NOMO-1 (cell line): ENCODE data around the gene FREM1.

Experiments used
- DNase-seq, 2 experiments: peaks; one replicate each; lab custom pipeline; 2025; ENCODE audit not compliant: unreplicated experiment in 2 of 2; lab: John Stamatoyannopoulos, UW

Gene FREM1

GRCh38 chr9:14913366-14913765, 3.1 kb upstream of the FREM1 start:
- DNase-seq, result no peak

GRCh38 chr9:14912859-14913258, 2.6 kb upstream of the FREM1 start:
- DNase-seq, result no peak

- no peak for DNase-seq
Observed at GRCh38 chr9:14911046-14911445, 818 bp upstream of the FREM1 start.

- no peak for DNase-seq
Observed at GRCh38 chr9:14909601-14909960, 647 bp downstream of the FREM1 start.

- no peak for DNase-seq
Observed at GRCh38 chr9:14909181-14909580, 1.0 kb downstream of the FREM1 start.

- DNase-seq, result no peak
Observed at GRCh38 chr9:14908295-14909180, 1.7 kb downstream of the FREM1 start.

GRCh38 chr9:14907696-14908095, 2.5 kb downstream of the FREM1 start:
- no peak for DNase-seq

- DNase-seq, result no peak
Observed at GRCh38 chr9:14907360-14907685, 2.9 kb downstream of the FREM1 start.

GRCh38 chr9:14906644-14907359, 3.4 kb downstream of the FREM1 start:
- DNase-seq, result no peak

- no peak for DNase-seq
Observed at GRCh38 chr9:14906000-14906399, 4.2 kb downstream of the FREM1 start.

GRCh38 chr9:14903040-14903439, 7.2 kb downstream of the FREM1 start:
- no peak for DNase-seq

- no peak for DNase-seq
Observed at GRCh38 chr9:14902561-14902960, 7.7 kb downstream of the FREM1 start.

GRCh38 chr9:14899815-14900193, 10.4 kb downstream of the FREM1 start:
- DNase-seq, result no peak

GRCh38 chr9:14899042-14899814, 11.0 kb downstream of the FREM1 start:
- no peak for DNase-seq

GRCh38 chr9:14895806-14896205, 14.4 kb downstream of the FREM1 start:
- no peak for DNase-seq

GRCh38 chr9:14893280-14893679, 16.9 kb downstream of the FREM1 start:
- DNase-seq, result no peak

GRCh38 chr9:14891332-14891731, 18.9 kb downstream of the FREM1 start:
- DNase-seq, result no peak

GRCh38 chr9:14889451-14889850, 20.8 kb downstream of the FREM1 start:
- DNase-seq, result no peak

GRCh38 chr9:14888875-14889274, 21.4 kb downstream of the FREM1 start:
- no peak for DNase-seq

GRCh38 chr9:14888272-14888671, 22.0 kb downstream of the FREM1 start:
- no peak for DNase-seq

GRCh38 chr9:14887149-14887548, 23.1 kb downstream of the FREM1 start:
- DNase-seq, result no peak
